ENCODE measurements around the gene MCF2L2. TPM values are rescaled to one million over a fixed set of nuclear protein-coding genes. Genes with fewer than 3 reads are reported as not detected.

The MCF2L2 gene
- total and polyA plus RNA-seq, 2 donors (not counting 3 experiments of a cell fraction or from before 2014, with no cell fraction given): 0.15 to 1.1 TPM

- H3K4me3 ChIP-seq (replicated peaks in 1 of 3; ENCODE audit: insufficient read depth in 1 of 3, low read depth in 1 of 3, low read length in 3 of 3): no peak overlapping the region
- CTCF ChIA-PET: interaction anchor here (1.2 to 1.6 kb wide), 4 partner anchors 12 to 229 kb away, joined by 3 to 7 read pairs (median 4); no protein-coding TSS in a partner anchor
- H3K9me3 ChIP-seq (replicated peaks; ENCODE audit: control insufficient read depth, insufficient read depth, low read length): no peaks in the 10 kb centered on the region
- no peak overlapping the region for H3K4me2 ChIP-seq (ENCODE audit: insufficient read depth, low read length)
- H2AFZ ChIP-seq (ENCODE audit: low read depth, low read length): no peak overlapping the region
- H3K9me1 ChIP-seq (replicated peaks; ENCODE audit: control insufficient read depth, extremely low read depth, insufficient read depth, low read length): no peaks in the 10 kb centered on the region
- DNase-seq (ENCODE audit: low read depth, low spot score): no peak
- no peak overlapping the region for H3K27ac ChIP-seq (ENCODE audit: insufficient read depth, low read depth, low read length)
- no peaks in the 10 kb centered on the region for H3K4me1 ChIP-seq (ENCODE audit: control insufficient read depth, extremely low read depth, insufficient read depth, low read length)
- H3K36me3 ChIP-seq (ENCODE audit: control insufficient read depth in 2 of 2, extremely low read depth in 1 of 2, insufficient read depth in 2 of 2, low read length in 2 of 2): no peaks in the 10 kb centered on the region
- dilution Hi-C loops (cut with MboI; ENCODE audit: extremely low pct_ligation_motif_present, low sequenced_read_pairs) (no loop called here), intact Hi-C loops (cut with micrococcal nuclease) (no loop called here)
- H3K27me3 ChIP-seq (ENCODE audit: control insufficient read depth in 2 of 2, insufficient read depth in 2 of 2, low read length in 2 of 2): peaks cover 0 to 2% of the 10 kb centered on the region in 2 experiments
- FAIRE-seq: no peak
- no peak overlapping the region for H3K9ac ChIP-seq (replicated peaks; ENCODE audit: extremely low read depth, insufficient read depth, low read length)
- POLR2A ChIA-PET: no interaction called here
- no peaks in the 10 kb centered on the region for H3K79me2 ChIP-seq (ENCODE audit: control insufficient read depth, insufficient read depth, low read length)
- H4K20me1 ChIP-seq (replicated peaks; ENCODE audit: control insufficient read depth, extremely low read depth, insufficient read depth, low read length): no peaks in the 10 kb centered on the region
- TF ChIP-seq FOS (IDR thresholded peaks at IDR 0.05; ENCODE audit: borderline replicate concordance, insufficient read depth, low read length) (no peak), GATA2 (IDR thresholded peaks at IDR 0.05; ENCODE audit: insufficient read depth, insufficient read length, low read depth, low read length) (no peak)
- no TSS peak for BruUV-seq (replicated peaks)
Observed at GRCh38 chr3:183153210-183153950, 275.0 kb downstream of the MCF2L2 start.

- BruUV-seq (replicated peaks): no TSS peak
- intact Hi-C loops (cut with micrococcal nuclease): no loop called here
- no peaks in the 10 kb centered on the region for H3K79me2 ChIP-seq (ENCODE audit: control insufficient read depth, insufficient read depth, low read length)
- DNase-seq (ENCODE audit: low read depth, low spot score) (no peak), FAIRE-seq (no peak)
- H4K20me1 ChIP-seq (replicated peaks; ENCODE audit: control insufficient read depth, extremely low read depth, insufficient read depth, low read length): no peaks in the 10 kb centered on the region
- no peaks in the 10 kb centered on the region for H3K36me3 ChIP-seq (ENCODE audit: control insufficient read depth in 2 of 2, extremely low read depth in 1 of 2, insufficient read depth in 2 of 2, low read length in 2 of 2)
- POLR2A ChIA-PET: no interaction called here
- no peaks in the 10 kb centered on the region for H3K4me1 ChIP-seq (ENCODE audit: control insufficient read depth, extremely low read depth, insufficient read depth, low read length)
- TF ChIP-seq MAX (IDR thresholded peaks at IDR 0.05; ENCODE audit: insufficient read depth, insufficient read length) (no peak), MYC (IDR thresholded peaks at IDR 0.05; ENCODE audit: low read depth, low read length) (no peak), FOS (IDR thresholded peaks at IDR 0.05; ENCODE audit: borderline replicate concordance, insufficient read depth, low read length) (no peak), POLR2AphosphoS5 (IDR thresholded peaks at IDR 0.05; ENCODE audit: insufficient read depth, low read depth, low read length) (no peak), POLR2A (IDR thresholded peaks at IDR 0.05; ENCODE audit: low read depth, low read length) (no peak), JUN (IDR thresholded peaks at IDR 0.05; ENCODE audit: borderline replicate concordance, insufficient read depth, insufficient read length, low read depth) (no peak), EZH2 (IDR thresholded peaks at IDR 0.05; ENCODE audit: borderline replicate concordance, low read depth, low read length, severe bottlenecking) (no peak)
- H3K9me1 ChIP-seq (replicated peaks; ENCODE audit: control insufficient read depth, extremely low read depth, insufficient read depth, low read length): no peaks in the 10 kb centered on the region
- H3K27me3 ChIP-seq (ENCODE audit: control insufficient read depth in 2 of 2, insufficient read depth in 2 of 2, low read length in 2 of 2): peaks cover 0 to 3% of the 10 kb centered on the region in 2 experiments
- dilution Hi-C loops (cut with MboI; ENCODE audit: extremely low pct_ligation_motif_present, low sequenced_read_pairs): no loop called here
- H3K9ac ChIP-seq (replicated peaks; ENCODE audit: extremely low read depth, insufficient read depth, low read length): no peak overlapping the region
- no peaks in the 10 kb centered on the region for H3K9me3 ChIP-seq (replicated peaks; ENCODE audit: control insufficient read depth, insufficient read depth, low read length)
- H3K4me3 ChIP-seq (replicated peaks in 1 of 3; ENCODE audit: insufficient read depth in 1 of 3, low read depth in 1 of 3, low read length in 3 of 3): no peak overlapping the region
- H3K4me2 ChIP-seq (ENCODE audit: insufficient read depth, low read length): no peak overlapping the region
- CTCF ChIA-PET: interaction anchor here (1.4 kb wide), 1 partner anchor 29 kb away, joined by 3 read pairs; no protein-coding TSS in a partner anchor
- no peak overlapping the region for H2AFZ ChIP-seq (ENCODE audit: low read depth, low read length)
- H3K27ac ChIP-seq (ENCODE audit: insufficient read depth, low read depth, low read length): no peak overlapping the region
Observed at GRCh38 chr3:183151821-183152351, 276.5 kb downstream of the MCF2L2 start.
